IMR-90 (cell line): ENCODE measurements around the gene FAM89B.

ENCODE experiments used
- BHLHE40 ChIP-seq: fragments of 150-350 bp; IDR thresholded peaks from 2 replicates; pipeline ENCODE4 v1.6.1; 2016; ENCODE audit warnings: mild to moderate bottlenecking, low read depth, low read length
- CTCF ChIP-seq: conservative IDR thresholded peaks from 2 replicates; pipeline ENCODE4 v1.5.1; 2012; ENCODE audit warnings: mild to moderate bottlenecking, low read depth, low read length, improper control_type of control experiment
- POLR2A ChIP-seq: IDR thresholded peaks from 2 replicates; pipeline ENCODE4 v1.6.1; 2012; ENCODE audit warnings: mild to moderate bottlenecking, low read depth, low read length
- RCOR1 ChIP-seq: IDR thresholded peaks from 2 replicates; pipeline ENCODE4 v1.6.1; 2012; ENCODE audit warnings: mild to moderate bottlenecking, low read length, improper control_type of control experiment; ENCODE audit not compliant: insufficient replicate concordance
- RFX5 ChIP-seq: IDR thresholded peaks from 2 replicates; pipeline ENCODE4 v1.8.0; 2012; ENCODE audit warnings: low read depth, mild to moderate bottlenecking, low read length, moderate library complexity
- USF2 ChIP-seq: fragments of 150-350 bp; IDR thresholded peaks from 2 replicates; pipeline ENCODE4 v1.6.1; 2017; ENCODE audit warnings: mild to moderate bottlenecking, antibody characterized with exemption, low read length, low read depth

GRCh38 chr11:65558002-65558929 is 14.1 kb upstream of the FAM89B start, which contains the start of gene LTBP3:
- TF ChIP-seq CTCF (0 out of 2 replicates have a peak, but pooled peaks have one; percentile 11), RFX5 (no peak), USF2 (no peak), RCOR1 (no peak), POLR2A (peak; percentile 27; the same call in 1 of the 2 replicates), BHLHE40 (no peak)
